ENCODE results near the gene PRKG1.

PRKG1 gene

GRCh38 chr10:52119507-52119906, 1045.2 kb downstream of the PRKG1 start:
- no peaks in the 10 kb centered on the region for H3K36me3 ChIP-seq (ENCODE audit: control insufficient read depth in 4 of 4, insufficient read depth in 4 of 4, low read length in 3 of 4)
- ChIA-PET POLR2A (no interaction called here), CTCF (no interaction called here)
- no peaks in the 10 kb centered on the region for H3K27me3 ChIP-seq (replicated peaks in 2 of 5; ENCODE audit: control insufficient read depth in 4 of 5, insufficient read depth in 5 of 5, low read length in 4 of 5)
- no peak overlapping the region for H3K4me3 ChIP-seq (ENCODE audit: control insufficient read depth in 1 of 7, extremely low read depth in 1 of 7, insufficient read depth in 4 of 7, low read depth in 2 of 7, low read length in 6 of 7)
- no peaks in the 10 kb centered on the region for H3K9me3 ChIP-seq (ENCODE audit: control extremely low read depth in 1 of 5, control insufficient read depth in 4 of 5, insufficient read depth in 2 of 5, low read depth in 1 of 5, low read length in 4 of 5)
- no peaks in the 10 kb centered on the region for H3K4me1 ChIP-seq (ENCODE audit: control extremely low read depth in 1 of 4, control insufficient read depth in 4 of 4, insufficient read depth in 4 of 4, low read length in 3 of 4)
- no peak for DNase-seq
- no peak overlapping the region for H3K27ac ChIP-seq (ENCODE audit: insufficient read depth in 1 of 2, low read depth in 1 of 2, low read length in 2 of 2, poor library complexity in 1 of 2, severe bottlenecking in 2 of 2)

- 98% methylated on average over 4 of the region's 4 CpGs for WGBS (ENCODE audit: insufficient coverage)
- no peaks in the 10 kb centered on the region for H3K4me1 ChIP-seq (ENCODE audit: control extremely low read depth in 1 of 4, control insufficient read depth in 4 of 4, insufficient read depth in 4 of 4, low read length in 3 of 4)
- DNase-seq = no peak
- no peak overlapping the region for H3K27ac ChIP-seq (ENCODE audit: insufficient read depth in 1 of 2, low read depth in 1 of 2, low read length in 2 of 2, poor library complexity in 1 of 2, severe bottlenecking in 2 of 2)
- no peaks in the 10 kb centered on the region for H3K36me3 ChIP-seq (ENCODE audit: control insufficient read depth in 4 of 4, insufficient read depth in 4 of 4, low read length in 3 of 4)
- H3K9me3 ChIP-seq (ENCODE audit: control extremely low read depth in 1 of 5, control insufficient read depth in 4 of 5, insufficient read depth in 2 of 5, low read depth in 1 of 5, low read length in 4 of 5) = no peaks in the 10 kb centered on the region
- ChIA-PET POLR2A (no interaction called here), CTCF (no interaction called here)
- peaks cover 0 to 1% (median 0%) of the 10 kb centered on the region in 5 experiments for H3K27me3 ChIP-seq (replicated peaks in 2 of 5; ENCODE audit: control insufficient read depth in 4 of 5, insufficient read depth in 5 of 5, low read length in 4 of 5)
- no peak overlapping the region for H3K4me3 ChIP-seq (ENCODE audit: control insufficient read depth in 1 of 7, extremely low read depth in 1 of 7, insufficient read depth in 4 of 7, low read depth in 2 of 7, low read length in 6 of 7)
Measured at GRCh38 chr10:52121688-52122087, 1047.4 kb downstream of the PRKG1 start.

GRCh38 chr10:52128056-52128683, 1053.9 kb downstream of the PRKG1 start:
- no peak overlapping the region for H3K4me3 ChIP-seq (ENCODE audit: control insufficient read depth in 1 of 7, extremely low read depth in 1 of 7, insufficient read depth in 4 of 7, low read depth in 2 of 7, low read length in 6 of 7)
- H3K27me3 ChIP-seq (replicated peaks in 2 of 5; ENCODE audit: control insufficient read depth in 4 of 5, insufficient read depth in 5 of 5, low read length in 4 of 5) = peaks cover 0 to 1% (median 0%) of the 10 kb centered on the region in 5 experiments
- H3K4me1 ChIP-seq (ENCODE audit: control extremely low read depth in 1 of 4, control insufficient read depth in 4 of 4, insufficient read depth in 4 of 4, low read length in 3 of 4) = no peaks in the 10 kb centered on the region
- H3K27ac ChIP-seq (ENCODE audit: insufficient read depth in 1 of 2, low read depth in 1 of 2, low read length in 2 of 2, poor library complexity in 1 of 2, severe bottlenecking in 2 of 2) = no peak overlapping the region
- CTCF ChIA-PET = no interaction called here
- 90% methylated on average over 5 of the region's 8 CpGs for WGBS (ENCODE audit: insufficient coverage)
- H3K9me3 ChIP-seq (ENCODE audit: control extremely low read depth in 1 of 5, control insufficient read depth in 4 of 5, insufficient read depth in 2 of 5, low read depth in 1 of 5, low read length in 4 of 5) = no peaks in the 10 kb centered on the region
- POLR2A ChIA-PET = no interaction called here
- no peak for DNase-seq
- H3K36me3 ChIP-seq (ENCODE audit: control insufficient read depth in 4 of 4, insufficient read depth in 4 of 4, low read length in 3 of 4) = no peaks in the 10 kb centered on the region

GRCh38 chr10:52129410-52130178, 1055.3 kb downstream of the PRKG1 start:
- DNase-seq = no peak
- no CpG with 5 or more reads among the region's 3 CpGs for WGBS (ENCODE audit: insufficient coverage)
- Histone ChIP-seq H3K9me3 (ENCODE audit: control extremely low read depth in 1 of 5, control insufficient read depth in 4 of 5, insufficient read depth in 2 of 5, low read depth in 1 of 5, low read length in 4 of 5) (no peaks in the 10 kb centered on the region), H3K4me1 (ENCODE audit: control extremely low read depth in 1 of 4, control insufficient read depth in 4 of 4, insufficient read depth in 4 of 4, low read length in 3 of 4) (no peaks in the 10 kb centered on the region), H3K4me3 (ENCODE audit: control insufficient read depth in 1 of 7, extremely low read depth in 1 of 7, insufficient read depth in 4 of 7, low read depth in 2 of 7, low read length in 6 of 7) (no peak overlapping the region), H3K36me3 (ENCODE audit: control insufficient read depth in 4 of 4, insufficient read depth in 4 of 4, low read length in 3 of 4) (no peaks in the 10 kb centered on the region), H3K27ac (ENCODE audit: insufficient read depth in 1 of 2, low read depth in 1 of 2, low read length in 2 of 2, poor library complexity in 1 of 2, severe bottlenecking in 2 of 2) (no peak overlapping the region), H3K27me3 (replicated peaks in 2 of 5; ENCODE audit: control insufficient read depth in 4 of 5, insufficient read depth in 5 of 5, low read length in 4 of 5) (peaks cover 0 to 1% (median 0%) of the 10 kb centered on the region in 5 experiments)
- ChIA-PET CTCF (no interaction called here), POLR2A (no interaction called here)

- CTCF ChIA-PET = no interaction called here
- POLR2A ChIA-PET = no interaction called here
- Histone ChIP-seq H3K4me1 (ENCODE audit: control extremely low read depth in 1 of 4, control insufficient read depth in 4 of 4, insufficient read depth in 4 of 4, low read length in 3 of 4) (no peaks in the 10 kb centered on the region), H3K4me3 (ENCODE audit: control insufficient read depth in 1 of 7, extremely low read depth in 1 of 7, insufficient read depth in 4 of 7, low read depth in 2 of 7, low read length in 6 of 7) (no peak overlapping the region), H3K27ac (ENCODE audit: insufficient read depth in 1 of 2, low read depth in 1 of 2, low read length in 2 of 2, poor library complexity in 1 of 2, severe bottlenecking in 2 of 2) (no peak overlapping the region), H3K9me3 (ENCODE audit: control extremely low read depth in 1 of 5, control insufficient read depth in 4 of 5, insufficient read depth in 2 of 5, low read depth in 1 of 5, low read length in 4 of 5) (no peaks in the 10 kb centered on the region), H3K36me3 (ENCODE audit: control insufficient read depth in 4 of 4, insufficient read depth in 4 of 4, low read length in 3 of 4) (no peaks in the 10 kb centered on the region), H3K27me3 (replicated peaks in 2 of 5; ENCODE audit: control insufficient read depth in 4 of 5, insufficient read depth in 5 of 5, low read length in 4 of 5) (no peaks in the 10 kb centered on the region)
- 100% methylated on average over 2 of the region's 2 CpGs for WGBS (ENCODE audit: insufficient coverage)
- no peak for DNase-seq
Measured at GRCh38 chr10:52135101-52135500, 1060.8 kb downstream of the PRKG1 start.

- no CpG with 5 or more reads among the region's 2 CpGs for WGBS (ENCODE audit: insufficient coverage)
- Histone ChIP-seq H3K27ac (ENCODE audit: insufficient read depth in 1 of 2, low read depth in 1 of 2, low read length in 2 of 2, poor library complexity in 1 of 2, severe bottlenecking in 2 of 2) (no peak overlapping the region), H3K9me3 (ENCODE audit: control extremely low read depth in 1 of 5, control insufficient read depth in 4 of 5, insufficient read depth in 2 of 5, low read depth in 1 of 5, low read length in 4 of 5) (no peaks in the 10 kb centered on the region), H3K4me1 (ENCODE audit: control extremely low read depth in 1 of 4, control insufficient read depth in 4 of 4, insufficient read depth in 4 of 4, low read length in 3 of 4) (no peaks in the 10 kb centered on the region), H3K27me3 (replicated peaks in 2 of 5; ENCODE audit: control insufficient read depth in 4 of 5, insufficient read depth in 5 of 5, low read length in 4 of 5) (no peaks in the 10 kb centered on the region), H3K4me3 (ENCODE audit: control insufficient read depth in 1 of 7, extremely low read depth in 1 of 7, insufficient read depth in 4 of 7, low read depth in 2 of 7, low read length in 6 of 7) (no peak overlapping the region), H3K36me3 (ENCODE audit: control insufficient read depth in 4 of 4, insufficient read depth in 4 of 4, low read length in 3 of 4) (no peaks in the 10 kb centered on the region)
- DNase-seq = no peak
- POLR2A ChIA-PET = no interaction called here
- CTCF ChIA-PET = no interaction called here
Measured at GRCh38 chr10:52136921-52137320, 1062.6 kb downstream of the PRKG1 start.

GRCh38 chr10:52143338-52143737, 1069.1 kb downstream of the PRKG1 start:
- POLR2A ChIA-PET = no interaction called here
- H3K4me3 ChIP-seq (ENCODE audit: control insufficient read depth in 1 of 7, extremely low read depth in 1 of 7, insufficient read depth in 4 of 7, low read depth in 2 of 7, low read length in 6 of 7) = no peak overlapping the region

More at GRCh38 chr10:52143338-52143737, 1069.1 kb downstream of the PRKG1 start:
- WGBS (ENCODE audit: insufficient coverage) = 100% methylated on average over 1 of the region's 1 CpG
- Histone ChIP-seq H3K27me3 (replicated peaks in 2 of 5; ENCODE audit: control insufficient read depth in 4 of 5, insufficient read depth in 5 of 5, low read length in 4 of 5) (no peaks in the 10 kb centered on the region), H3K27ac (ENCODE audit: insufficient read depth in 1 of 2, low read depth in 1 of 2, low read length in 2 of 2, poor library complexity in 1 of 2, severe bottlenecking in 2 of 2) (no peak overlapping the region), H3K4me1 (ENCODE audit: control extremely low read depth in 1 of 4, control insufficient read depth in 4 of 4, insufficient read depth in 4 of 4, low read length in 3 of 4) (no peaks in the 10 kb centered on the region), H3K36me3 (ENCODE audit: control insufficient read depth in 4 of 4, insufficient read depth in 4 of 4, low read length in 3 of 4) (no peaks in the 10 kb centered on the region), H3K9me3 (ENCODE audit: control extremely low read depth in 1 of 5, control insufficient read depth in 4 of 5, insufficient read depth in 2 of 5, low read depth in 1 of 5, low read length in 4 of 5) (no peaks in the 10 kb centered on the region)
- CTCF ChIA-PET = no interaction called here
- no peak for DNase-seq

All from common myeloid progenitor, CD34-positive (primary cell).